ENCODE data around the gene ZNHIT1.

The ZNHIT1 gene

GRCh38 chr7:101234636-101235035 lies 16.7 kb downstream of the ZNHIT1 start:
- TF ChIP-seq CTCF (IDR thresholded peaks at IDR 0.05; ENCODE audit: low read depth, low read length), result no peak
- DNase-seq (ENCODE audit: extremely low read depth, low read depth), result no peak

GRCh38 chr7:101235050-101235449 lies 17.1 kb downstream of the ZNHIT1 start:
- TF ChIP-seq CTCF (IDR thresholded peaks at IDR 0.05; ENCODE audit: low read depth, low read length), result peak; percentile 33
- DNase-seq (ENCODE audit: extremely low read depth, low read depth), result no peak

- no peak for DNase-seq (ENCODE audit: extremely low read depth, low read depth)
- no peak for TF ChIP-seq CTCF (IDR thresholded peaks at IDR 0.05; ENCODE audit: low read depth, low read length)
These were observed 17.6 kb downstream of the ZNHIT1 start for GRCh38 chr7:101235522-101235921.

GRCh38 chr7:101236292-101236835 lies 18.4 kb downstream of the ZNHIT1 start:
- DNase-seq (ENCODE audit: extremely low read depth, low read depth), result no peak
- TF ChIP-seq CTCF (IDR thresholded peaks at IDR 0.05; ENCODE audit: low read depth, low read length), result no peak

- no peak for DNase-seq (ENCODE audit: extremely low read depth, low read depth)
- no peak for TF ChIP-seq CTCF (IDR thresholded peaks at IDR 0.05; ENCODE audit: low read depth, low read length)
These were observed 19.5 kb downstream of the ZNHIT1 start, which contains the start of gene CLDN15 for GRCh38 chr7:101237206-101238067. CLDN15 (minus strand) TSS chr7:101237802; CDS start chr7:101237581, 221 bp downstream.

- DNase-seq (ENCODE audit: extremely low read depth, low read depth), result no peak
- no peak for TF ChIP-seq CTCF (IDR thresholded peaks at IDR 0.05; ENCODE audit: low read depth, low read length)
These were observed 20.5 kb downstream of the ZNHIT1 start for GRCh38 chr7:101238226-101239182.
